Measurements from ENCODE around the gene C6orf132.

DNA sequence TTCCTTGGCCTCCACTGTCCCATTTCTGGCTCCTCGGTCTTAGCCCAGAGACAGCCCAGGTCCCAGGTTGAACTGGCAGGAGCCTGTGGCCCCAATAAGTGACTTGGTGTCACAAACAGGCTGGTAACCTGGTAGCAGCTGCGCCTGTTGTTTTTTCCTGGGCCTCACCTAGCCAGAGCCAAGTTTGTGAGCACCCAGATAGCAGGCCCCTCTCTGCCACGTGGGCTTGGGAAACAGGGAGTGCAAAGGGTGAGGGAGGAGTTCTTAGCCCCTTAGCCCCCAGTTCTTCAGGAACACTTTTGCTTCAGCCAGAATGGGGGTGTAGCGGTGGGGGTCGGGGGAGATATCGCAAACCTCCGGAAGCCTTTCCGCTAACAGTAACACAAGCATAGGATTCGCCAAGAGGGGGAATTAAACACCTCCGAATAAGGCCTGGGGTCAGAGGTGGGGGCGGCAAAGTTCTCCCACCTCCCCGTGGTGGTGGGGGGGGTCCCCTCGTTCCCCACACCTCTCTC, 760 bp downstream of the C6orf132 start:
- no peak for TF ChIP-seq EZH2 (IDR thresholded peaks at IDR 0.05; ENCODE audit: low read depth, low read length, severe bottlenecking)
- TF ChIP-seq, protein P1, sequence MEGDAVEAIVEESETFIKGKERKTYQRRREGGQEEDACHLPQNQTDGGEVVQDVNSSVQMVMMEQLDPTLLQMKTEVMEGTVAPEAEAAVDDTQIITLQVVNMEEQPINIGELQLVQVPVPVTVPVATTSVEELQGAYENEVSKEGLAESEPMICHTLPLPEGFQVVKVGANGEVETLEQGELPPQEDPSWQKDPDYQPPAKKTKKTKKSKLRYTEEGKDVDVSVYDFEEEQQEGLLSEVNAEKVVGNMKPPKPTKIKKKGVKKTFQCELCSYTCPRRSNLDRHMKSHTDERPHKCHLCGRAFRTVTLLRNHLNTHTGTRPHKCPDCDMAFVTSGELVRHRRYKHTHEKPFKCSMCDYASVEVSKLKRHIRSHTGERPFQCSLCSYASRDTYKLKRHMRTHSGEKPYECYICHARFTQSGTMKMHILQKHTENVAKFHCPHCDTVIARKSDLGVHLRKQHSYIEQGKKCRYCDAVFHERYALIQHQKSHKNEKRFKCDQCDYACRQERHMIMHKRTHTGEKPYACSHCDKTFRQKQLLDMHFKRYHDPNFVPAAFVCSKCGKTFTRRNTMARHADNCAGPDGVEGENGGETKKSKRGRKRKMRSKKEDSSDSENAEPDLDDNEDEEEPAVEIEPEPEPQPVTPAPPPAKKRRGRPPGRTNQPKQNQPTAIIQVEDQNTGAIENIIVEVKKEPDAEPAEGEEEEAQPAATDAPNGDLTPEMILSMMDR (IDR thresholded peaks at IDR 0.05; ENCODE audit: control extremely low read depth in 1 of 3, insufficient read depth in 1 of 3, low read depth in 1 of 3, low read length in 3 of 3) = no peak
- TF ChIP-seq CEBPB (IDR thresholded peaks at IDR 0.05; ENCODE audit: low read depth, low read length) = no peak
- TF ChIP-seq POLR2AphosphoS5 (IDR thresholded peaks at IDR 0.05; ENCODE audit: low read depth, low read length) = no peak
- TF ChIP-seq USF2 (IDR thresholded peaks at IDR 0.05; ENCODE audit: low read length) = no peak
- TF ChIP-seq SP1 (IDR thresholded peaks at IDR 0.05; ENCODE audit: low read depth, low read length) = no peak
- TF ChIP-seq RAD21 (IDR thresholded peaks at IDR 0.05 in 1 of 2, conservative IDR thresholded peaks at IDR 0.05 in 1 of 2; ENCODE audit: low read depth in 2 of 2, low read length in 2 of 2) = no peak
- no peak for TF ChIP-seq EP300 (IDR thresholded peaks at IDR 0.05; ENCODE audit: borderline replicate concordance in 1 of 2, low read depth in 2 of 2, low read length in 2 of 2)
- no peak for TF ChIP-seq JUN (IDR thresholded peaks at IDR 0.05; ENCODE audit: low read depth, low read length)
- TF ChIP-seq RNF2 (IDR thresholded peaks at IDR 0.05; ENCODE audit: borderline replicate concordance, low read depth, low read length, missing control alignments, poor library complexity, severe bottlenecking) = no peak
- TF ChIP-seq GABPA (IDR thresholded peaks at IDR 0.05; ENCODE audit: borderline replicate concordance, insufficient read depth, low read length) = no peak
- TF ChIP-seq POLR2A (IDR thresholded peaks at IDR 0.05; ENCODE audit: control extremely low read depth in 1 of 2, low read depth in 2 of 2, low read length in 2 of 2) = no peak

Measured in H1 (cell line).